ENCODE measurements around the gene THEM4.

THEM4 gene

GRCh38 chr1:151849871-151850270 lies 59.4 kb downstream of the THEM4 start:
- in situ Hi-C loops (cut with MboI; ENCODE audit: low pct_unique_long_range_greater_than_20kb, low sequenced_read_pairs, unreplicated experiment) = no loop called here
- no peak for TF ChIP-seq CTCF (IDR thresholded peaks at IDR 0.05; ENCODE audit: extremely low read depth, insufficient read depth, missing control alignments)
- DNase-seq (ENCODE audit: low spot score) = no peak

GRCh38 chr1:151849126-151849525 lies 60.2 kb downstream of the THEM4 start:
- no peak for DNase-seq (ENCODE audit: low spot score)
- in situ Hi-C loops (cut with MboI; ENCODE audit: low pct_unique_long_range_greater_than_20kb, low sequenced_read_pairs, unreplicated experiment) = no loop called here
- TF ChIP-seq CTCF (IDR thresholded peaks at IDR 0.05; ENCODE audit: extremely low read depth, insufficient read depth, missing control alignments) = no peak

GRCh38 chr1:151847867-151848596 lies 61.3 kb downstream of the THEM4 start:
- TF ChIP-seq CTCF (IDR thresholded peaks at IDR 0.05; ENCODE audit: extremely low read depth, insufficient read depth, missing control alignments) = no peak
- no peak for DNase-seq (ENCODE audit: low spot score)
- in situ Hi-C loops (cut with MboI; ENCODE audit: low pct_unique_long_range_greater_than_20kb, low sequenced_read_pairs, unreplicated experiment) = no loop called here

GRCh38 chr1:151846686-151847237 lies 62.5 kb downstream of the THEM4 start:
- no peak for TF ChIP-seq CTCF (IDR thresholded peaks at IDR 0.05; ENCODE audit: extremely low read depth, insufficient read depth, missing control alignments)
- no peak for DNase-seq (ENCODE audit: low spot score)
- in situ Hi-C loops (cut with MboI; ENCODE audit: low pct_unique_long_range_greater_than_20kb, low sequenced_read_pairs, unreplicated experiment) = no loop called here

GRCh38 chr1:151846062-151846568 lies 63.2 kb downstream of the THEM4 start:
- TF ChIP-seq CTCF (IDR thresholded peaks at IDR 0.05; ENCODE audit: extremely low read depth, insufficient read depth, missing control alignments) = no peak
- in situ Hi-C loops (cut with MboI; ENCODE audit: low pct_unique_long_range_greater_than_20kb, low sequenced_read_pairs, unreplicated experiment) = no loop called here
- no peak for DNase-seq (ENCODE audit: low spot score)

- no peak for TF ChIP-seq CTCF (IDR thresholded peaks at IDR 0.05; ENCODE audit: extremely low read depth, insufficient read depth, missing control alignments)
- in situ Hi-C loops (cut with MboI; ENCODE audit: low pct_unique_long_range_greater_than_20kb, low sequenced_read_pairs, unreplicated experiment) = no loop called here
- DNase-seq (ENCODE audit: low spot score) = no peak
Observed at GRCh38 chr1:151843398-151843797, 65.9 kb downstream of the THEM4 start.
